Vagina (tissue), 2 donors: ENCODE data around the gene ANXA2.

Experiments
- POLR2A ChIP-seq, 2 donors: fragments of 450-650 bp; IDR thresholded peaks; one replicate each; pipeline ENCODE4 v1.6.1; 2017; ENCODE audit warnings: antibody characterized with exemption in 2 of 2, mild to moderate bottlenecking in 2 of 2, moderate library complexity in 2 of 2
- POLR2AphosphoS5 ChIP-seq, 2 donors: sonication (generic); formaldehyde crosslinking; IDR thresholded peaks; one replicate each; pipeline ENCODE4 v1.9.0; 2017; ENCODE audit warnings: antibody characterized with exemption in 2 of 2, mild to moderate bottlenecking in 2 of 2, low read depth in 1 of 2; ENCODE audit not compliant: insufficient read depth in 1 of 2
- TF ChIP-seq, protein P1 (sequence below), 3 experiments: fragments of 450-650 bp in 2 of 3; fragments of 200-600 bp in 1 of 3; sonication (generic) in 1 of 3; IDR thresholded peaks; one replicate each; pipeline ENCODE4 v1.5.1; 2017 to 2019; ENCODE audit warnings: antibody characterized with exemption in 3 of 3, mild to moderate bottlenecking in 2 of 3, moderate library complexity in 2 of 3

DNA sequence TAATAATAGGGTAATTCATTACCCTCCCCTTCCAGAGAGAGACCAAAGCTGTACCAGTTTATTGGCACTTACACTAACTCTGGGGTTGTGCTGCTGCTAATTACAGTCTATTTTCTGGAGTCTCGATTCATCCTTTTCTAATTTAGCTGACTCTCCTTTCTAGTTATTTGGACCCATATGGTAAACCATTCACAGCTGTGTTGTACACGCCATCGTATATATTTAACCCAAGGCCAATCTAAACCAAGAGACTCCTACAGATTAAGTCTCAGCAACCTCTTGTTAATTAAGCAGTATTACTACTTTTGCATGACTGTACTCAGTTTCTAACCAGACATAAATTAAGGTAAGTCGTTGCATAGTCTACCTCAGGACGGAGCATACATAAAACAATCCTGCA, 22.5 kb downstream of the ANXA2 start:
- TF ChIP-seq, protein P1, sequence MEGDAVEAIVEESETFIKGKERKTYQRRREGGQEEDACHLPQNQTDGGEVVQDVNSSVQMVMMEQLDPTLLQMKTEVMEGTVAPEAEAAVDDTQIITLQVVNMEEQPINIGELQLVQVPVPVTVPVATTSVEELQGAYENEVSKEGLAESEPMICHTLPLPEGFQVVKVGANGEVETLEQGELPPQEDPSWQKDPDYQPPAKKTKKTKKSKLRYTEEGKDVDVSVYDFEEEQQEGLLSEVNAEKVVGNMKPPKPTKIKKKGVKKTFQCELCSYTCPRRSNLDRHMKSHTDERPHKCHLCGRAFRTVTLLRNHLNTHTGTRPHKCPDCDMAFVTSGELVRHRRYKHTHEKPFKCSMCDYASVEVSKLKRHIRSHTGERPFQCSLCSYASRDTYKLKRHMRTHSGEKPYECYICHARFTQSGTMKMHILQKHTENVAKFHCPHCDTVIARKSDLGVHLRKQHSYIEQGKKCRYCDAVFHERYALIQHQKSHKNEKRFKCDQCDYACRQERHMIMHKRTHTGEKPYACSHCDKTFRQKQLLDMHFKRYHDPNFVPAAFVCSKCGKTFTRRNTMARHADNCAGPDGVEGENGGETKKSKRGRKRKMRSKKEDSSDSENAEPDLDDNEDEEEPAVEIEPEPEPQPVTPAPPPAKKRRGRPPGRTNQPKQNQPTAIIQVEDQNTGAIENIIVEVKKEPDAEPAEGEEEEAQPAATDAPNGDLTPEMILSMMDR (IDR thresholded peaks at IDR 0.05), result no peak
- no peak for TF ChIP-seq POLR2AphosphoS5 (IDR thresholded peaks at IDR 0.05; ENCODE audit: insufficient read depth in 1 of 2, low read depth in 1 of 2)
- no peak for TF ChIP-seq POLR2A (IDR thresholded peaks at IDR 0.05)
